ENCODE results near the gene DNASE1L1. TPM values are rescaled to one million over a fixed set of nuclear protein-coding genes. Genes with fewer than 3 reads are reported as not detected.

Gene DNASE1L1
- total RNA-seq, 1 experiment from 2014 or later = 16.2 TPM

- no peak for DNase-seq (ENCODE audit: low spot score)
- Mint-ChIP-seq H3K36me3 (peaks cover 45% of the 10 kb centered on the region), H3K9me3 (no peaks in the 10 kb centered on the region), H3K27ac (no peak overlapping the region), H3K4me3 (no peak overlapping the region), H3K4me1 (no peaks in the 10 kb centered on the region), H3K27me3 (ENCODE audit: low read depth) (no peaks in the 10 kb centered on the region)
- TF ChIP-seq HMGA2 (CRISPR knock-in tag; IDR thresholded peaks at IDR 0.05) (no peak), PRRX2 (CRISPR knock-in tag; IDR thresholded peaks at IDR 0.05) (no peak), ATF1 (CRISPR knock-in tag; IDR thresholded peaks at IDR 0.05) (no peak), TEAD4 (CRISPR knock-in tag; IDR thresholded peaks at IDR 0.05) (no peak), E2F4 (CRISPR knock-in tag; IDR thresholded peaks at IDR 0.05; ENCODE audit: borderline replicate concordance, low read depth) (no peak), HMGXB4 (CRISPR knock-in tag; IDR thresholded peaks at IDR 0.05) (no peak), ELF4 (CRISPR knock-in tag; IDR thresholded peaks at IDR 0.05; ENCODE audit: low read depth) (no peak)
- TF ChIP-seq, protein P1, sequence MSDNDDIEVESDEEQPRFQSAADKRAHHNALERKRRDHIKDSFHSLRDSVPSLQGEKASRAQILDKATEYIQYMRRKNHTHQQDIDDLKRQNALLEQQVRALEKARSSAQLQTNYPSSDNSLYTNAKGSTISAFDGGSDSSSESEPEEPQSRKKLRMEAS (CRISPR knock-in tag; IDR thresholded peaks at IDR 0.05) = no peak
- ChIA-PET POLR2A (interaction anchor here (1.2 kb wide), 2 partner anchors 8 to 16 kb away, joined by 3 read pairs; no protein-coding TSS in a partner anchor), CTCF (interaction anchor here (1.8 kb wide), 1 partner anchor 15 kb away, joined by 7 read pairs; no protein-coding TSS in a partner anchor)
- ATAC-seq = no peak
Measured at GRCh38 chrX:154358011-154358410, 51.0 kb downstream of the DNASE1L1 start.

DNA sequence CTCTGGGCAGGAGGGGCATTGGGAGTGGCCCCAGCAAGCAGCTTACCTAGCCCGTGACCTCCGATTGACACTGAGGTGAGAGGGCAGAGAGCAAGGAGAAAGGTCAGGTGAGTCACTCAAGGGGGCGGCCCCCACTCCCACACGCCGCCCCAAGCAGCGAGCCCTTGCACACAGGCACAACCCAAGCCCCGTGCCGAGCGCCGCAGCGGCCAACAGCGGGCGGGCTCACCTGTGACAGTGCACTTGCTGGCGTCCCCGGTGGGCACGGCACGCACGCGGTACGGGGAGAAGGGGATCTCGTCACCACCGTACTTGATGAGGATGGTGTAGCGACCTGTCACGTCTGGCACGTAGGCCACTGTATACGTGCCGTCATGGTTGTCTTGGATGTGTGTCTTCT is 51.8 kb downstream of the DNASE1L1 start:
- no peak for ATAC-seq
- Mint-ChIP-seq H3K4me3 (no peak overlapping the region), H3K27me3 (ENCODE audit: low read depth) (no peaks in the 10 kb centered on the region), H3K36me3 (peaks cover 38% of the 10 kb centered on the region), H3K27ac (no peak overlapping the region), H3K9me3 (no peaks in the 10 kb centered on the region), H3K4me1 (no peaks in the 10 kb centered on the region)
- DNase-seq (ENCODE audit: low spot score) = no peak
- POLR2A ChIA-PET = interaction anchor here (1.2 kb wide), 1 partner anchor 16 kb away, joined by 3 read pairs; no protein-coding TSS in a partner anchor
- TF ChIP-seq TP53 (CRISPR knock-in tag; IDR thresholded peaks at IDR 0.05) (no peak), HMGA2 (CRISPR knock-in tag; IDR thresholded peaks at IDR 0.05) (no peak), NR3C1 (CRISPR knock-in tag; conservative IDR thresholded peaks at IDR 0.05; ENCODE audit: low read depth) (no peak), IRF2 (CRISPR knock-in tag; IDR thresholded peaks at IDR 0.05; ENCODE audit: borderline replicate concordance, low read depth) (no peak), SOX15 (CRISPR knock-in tag; IDR thresholded peaks at IDR 0.05) (no peak), USF1 (CRISPR knock-in tag; IDR thresholded peaks at IDR 0.05) (no peak), JUN (CRISPR knock-in tag; IDR thresholded peaks at IDR 0.05) (no peak), JAZF1 (CRISPR knock-in tag; IDR thresholded peaks at IDR 0.05) (no peak), ZNF423 (CRISPR knock-in tag; IDR thresholded peaks at IDR 0.05) (no peak), CREM (CRISPR knock-in tag; IDR thresholded peaks at IDR 0.05) (no peak), NFATC4 (CRISPR knock-in tag; IDR thresholded peaks at IDR 0.05) (no peak), HMGXB4 (CRISPR knock-in tag; IDR thresholded peaks at IDR 0.05) (no peak), ZNF317 (CRISPR knock-in tag; IDR thresholded peaks at IDR 0.05; ENCODE audit: borderline replicate concordance, low read depth) (no peak)
- TF ChIP-seq, protein P2, sequence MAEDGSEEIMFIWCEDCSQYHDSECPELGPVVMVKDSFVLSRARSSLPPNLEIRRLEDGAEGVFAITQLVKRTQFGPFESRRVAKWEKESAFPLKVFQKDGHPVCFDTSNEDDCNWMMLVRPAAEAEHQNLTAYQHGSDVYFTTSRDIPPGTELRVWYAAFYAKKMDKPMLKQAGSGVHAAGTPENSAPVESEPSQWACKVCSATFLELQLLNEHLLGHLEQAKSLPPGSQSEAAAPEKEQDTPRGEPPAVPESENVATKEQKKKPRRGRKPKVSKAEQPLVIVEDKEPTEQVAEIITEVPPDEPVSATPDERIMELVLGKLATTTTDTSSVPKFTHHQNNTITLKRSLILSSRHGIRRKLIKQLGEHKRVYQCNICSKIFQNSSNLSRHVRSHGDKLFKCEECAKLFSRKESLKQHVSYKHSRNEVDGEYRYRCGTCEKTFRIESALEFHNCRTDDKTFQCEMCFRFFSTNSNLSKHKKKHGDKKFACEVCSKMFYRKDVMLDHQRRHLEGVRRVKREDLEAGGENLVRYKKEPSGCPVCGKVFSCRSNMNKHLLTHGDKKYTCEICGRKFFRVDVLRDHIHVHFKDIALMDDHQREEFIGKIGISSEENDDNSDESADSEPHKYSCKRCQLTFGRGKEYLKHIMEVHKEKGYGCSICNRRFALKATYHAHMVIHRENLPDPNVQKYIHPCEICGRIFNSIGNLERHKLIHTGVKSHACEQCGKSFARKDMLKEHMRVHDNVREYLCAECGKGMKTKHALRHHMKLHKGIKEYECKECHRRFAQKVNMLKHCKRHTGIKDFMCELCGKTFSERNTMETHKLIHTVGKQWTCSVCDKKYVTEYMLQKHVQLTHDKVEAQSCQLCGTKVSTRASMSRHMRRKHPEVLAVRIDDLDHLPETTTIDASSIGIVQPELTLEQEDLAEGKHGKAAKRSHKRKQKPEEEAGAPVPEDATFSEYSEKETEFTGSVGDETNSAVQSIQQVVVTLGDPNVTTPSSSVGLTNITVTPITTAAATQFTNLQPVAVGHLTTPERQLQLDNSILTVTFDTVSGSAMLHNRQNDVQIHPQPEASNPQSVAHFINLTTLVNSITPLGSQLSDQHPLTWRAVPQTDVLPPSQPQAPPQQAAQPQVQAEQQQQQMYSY (CRISPR knock-in tag; IDR thresholded peaks at IDR 0.05) = no peak
- TF ChIP-seq, protein P3, sequence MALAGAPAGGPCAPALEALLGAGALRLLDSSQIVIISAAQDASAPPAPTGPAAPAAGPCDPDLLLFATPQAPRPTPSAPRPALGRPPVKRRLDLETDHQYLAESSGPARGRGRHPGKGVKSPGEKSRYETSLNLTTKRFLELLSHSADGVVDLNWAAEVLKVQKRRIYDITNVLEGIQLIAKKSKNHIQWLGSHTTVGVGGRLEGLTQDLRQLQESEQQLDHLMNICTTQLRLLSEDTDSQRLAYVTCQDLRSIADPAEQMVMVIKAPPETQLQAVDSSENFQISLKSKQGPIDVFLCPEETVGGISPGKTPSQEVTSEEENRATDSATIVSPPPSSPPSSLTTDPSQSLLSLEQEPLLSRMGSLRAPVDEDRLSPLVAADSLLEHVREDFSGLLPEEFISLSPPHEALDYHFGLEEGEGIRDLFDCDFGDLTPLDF (CRISPR knock-in tag; IDR thresholded peaks at IDR 0.05) = no peak
- CTCF ChIA-PET = interaction anchor here (1.8 kb wide), 1 partner anchor 16 kb away, joined by 7 read pairs; no protein-coding TSS in a partner anchor

Data from WTC11 (cell line).